NCI-H226 (cell line): Measurements from ENCODE around the gene AUTS2.

ENCODE experiments used
- DNase-seq: peaks from one replicate; pipeline ENCODE4 v3.0.0-alpha.2; 2015

AUTS2 gene

DNA sequence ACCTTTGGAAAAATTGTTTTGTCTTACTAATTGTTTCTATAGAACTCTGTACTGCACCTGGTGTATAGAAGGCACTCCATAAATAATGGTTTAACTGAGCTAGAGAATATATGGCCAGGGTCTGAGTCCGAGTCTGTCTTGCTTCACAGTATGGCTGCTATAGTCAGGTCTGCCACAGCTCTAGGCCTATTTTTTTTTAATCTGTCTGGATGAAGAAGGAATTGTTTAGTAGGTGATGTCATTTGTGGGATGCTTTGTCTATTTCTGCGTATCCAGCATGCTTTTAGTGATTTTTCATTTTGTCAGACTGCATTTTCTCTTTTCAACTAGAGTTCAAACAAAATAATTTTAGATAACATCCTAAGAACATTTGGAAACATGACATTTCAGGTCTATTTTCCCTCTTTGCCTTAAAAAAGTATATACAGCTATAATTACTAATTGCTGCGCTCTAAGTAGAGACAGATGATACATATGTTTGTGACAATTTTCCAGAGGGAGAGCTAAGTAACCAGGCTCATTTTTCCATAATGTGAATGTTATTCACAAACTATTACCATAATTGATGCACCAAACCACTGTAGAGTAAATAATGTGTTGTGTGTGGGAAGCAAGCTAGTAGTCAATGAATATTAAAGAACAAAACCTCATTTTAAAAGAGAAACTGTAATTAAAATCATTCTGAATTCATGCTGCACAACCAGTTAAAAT lies 361.7 kb downstream of the AUTS2 start:
- no peak for DNase-seq

DNA sequence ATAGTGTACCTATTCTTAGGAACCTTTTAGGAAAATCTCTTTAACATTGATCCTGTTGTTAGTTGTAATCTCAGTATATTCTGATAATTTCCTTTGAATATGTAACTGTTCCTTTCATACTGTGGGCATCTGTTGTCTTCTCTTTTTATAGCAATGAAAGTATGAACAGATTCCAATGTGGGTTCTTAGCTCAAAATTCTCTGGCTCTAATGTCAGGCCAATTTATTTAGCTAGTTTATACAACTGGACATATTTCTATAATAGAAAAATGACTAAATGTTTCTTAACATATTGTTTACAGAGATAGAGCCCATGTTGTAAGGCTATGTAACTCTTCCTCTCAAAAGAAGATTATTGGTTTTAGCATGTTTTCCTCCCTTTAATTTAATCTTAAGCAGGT lies 363.2 kb downstream of the AUTS2 start:
- no peak for DNase-seq

DNA sequence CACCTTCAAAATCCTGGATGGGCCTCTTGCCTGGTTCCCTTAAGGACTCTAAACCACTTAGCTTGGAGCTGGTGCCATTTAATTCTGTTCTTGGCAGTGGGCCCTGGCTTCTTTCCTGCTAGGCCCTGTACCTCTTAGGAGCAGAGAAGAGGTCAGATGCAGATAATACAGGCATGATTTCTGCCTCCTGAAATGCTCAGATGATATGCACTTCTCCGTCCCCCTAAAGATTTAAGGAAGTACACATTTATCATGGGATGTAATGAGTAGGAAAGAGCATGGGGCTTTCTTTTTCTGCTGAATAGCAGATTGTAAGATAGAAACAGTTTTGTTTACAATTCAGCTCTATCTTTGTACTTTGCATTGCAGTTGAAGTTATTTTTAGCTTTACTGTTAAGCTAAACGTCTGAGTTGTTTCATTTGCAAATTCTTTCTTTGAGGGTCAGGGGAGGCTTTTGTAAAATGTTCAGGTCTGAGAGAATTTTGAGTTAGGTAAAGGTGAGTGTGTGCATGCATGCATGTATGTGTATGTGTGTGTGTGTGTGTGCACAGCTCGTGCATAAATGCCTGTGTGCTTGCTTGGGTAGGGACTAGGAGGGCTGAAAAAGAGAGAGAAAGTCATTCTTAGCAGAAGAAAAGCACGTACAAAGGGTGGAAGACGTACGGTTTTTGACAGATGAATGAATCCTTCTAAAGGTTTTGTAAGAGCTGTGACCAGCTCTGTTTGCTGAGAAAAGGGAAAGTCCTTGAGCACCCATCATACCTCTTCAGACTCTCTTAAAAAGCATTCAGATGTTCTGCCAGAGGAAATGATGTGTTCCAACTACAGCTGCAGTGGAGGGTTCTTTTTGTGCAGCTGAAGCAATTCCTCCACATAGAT lies 364.2 kb downstream of the AUTS2 start:
- DNase-seq: no peak

DNA sequence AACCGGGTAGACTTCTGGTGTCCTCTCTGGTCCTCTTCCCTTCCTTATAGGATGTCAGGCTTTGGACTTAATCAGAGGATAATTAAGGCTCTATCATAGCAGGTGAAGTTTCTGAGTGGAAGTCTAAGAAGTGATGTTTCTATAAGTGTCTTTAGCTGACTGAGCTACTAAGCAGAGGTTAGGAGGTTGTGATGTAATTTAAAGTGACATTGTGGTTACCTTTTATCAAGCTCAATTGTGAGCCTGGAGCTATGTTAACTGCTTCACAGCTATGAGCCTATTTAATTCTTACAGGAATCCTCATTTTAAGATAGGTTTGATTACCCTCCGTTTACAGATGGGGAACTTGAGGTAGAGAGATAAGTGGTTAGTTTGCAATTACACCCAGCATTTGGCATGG lies 365.1 kb downstream of the AUTS2 start:
- no peak for DNase-seq

DNA sequence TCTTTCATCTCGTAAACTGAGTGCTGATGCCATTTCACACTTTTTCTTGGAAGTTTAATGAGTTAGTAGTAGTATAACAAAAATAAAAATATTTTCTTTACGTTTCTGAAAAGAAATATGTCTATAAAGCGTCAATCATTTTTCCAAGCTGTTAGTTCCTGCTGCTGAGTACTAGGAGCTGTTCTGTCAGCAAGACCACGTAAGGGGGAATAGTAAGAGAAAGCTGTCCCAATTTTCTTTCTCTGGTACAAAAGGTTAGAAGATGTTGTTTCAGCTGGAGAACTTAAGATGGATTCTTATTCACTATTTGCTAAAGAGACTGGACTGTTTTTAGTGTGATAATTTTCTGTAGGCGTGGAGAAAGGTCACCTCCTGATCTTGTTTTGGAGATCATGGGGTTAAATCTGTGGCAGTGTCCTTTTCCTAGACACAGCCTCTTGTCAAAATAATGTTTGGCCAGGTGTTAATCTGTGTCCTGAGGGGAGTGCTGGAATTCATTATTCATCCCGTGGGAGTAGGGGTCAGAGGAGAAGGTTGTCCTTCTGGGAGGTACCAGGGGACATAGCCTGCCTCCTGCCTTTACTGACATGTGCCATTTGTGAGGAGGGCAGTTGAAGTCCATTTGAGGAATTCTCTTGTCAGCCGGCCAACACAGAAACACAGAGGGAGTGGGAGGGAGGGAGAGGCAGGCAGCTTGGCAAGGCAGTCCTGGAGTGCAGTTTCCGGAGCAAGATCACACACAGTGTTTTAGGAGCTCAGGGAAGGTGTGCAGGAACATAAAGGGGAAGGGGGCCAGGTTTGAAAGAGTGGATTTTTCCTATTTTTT lies 368.7 kb downstream of the AUTS2 start:
- peak; percentile 11 for DNase-seq

DNA sequence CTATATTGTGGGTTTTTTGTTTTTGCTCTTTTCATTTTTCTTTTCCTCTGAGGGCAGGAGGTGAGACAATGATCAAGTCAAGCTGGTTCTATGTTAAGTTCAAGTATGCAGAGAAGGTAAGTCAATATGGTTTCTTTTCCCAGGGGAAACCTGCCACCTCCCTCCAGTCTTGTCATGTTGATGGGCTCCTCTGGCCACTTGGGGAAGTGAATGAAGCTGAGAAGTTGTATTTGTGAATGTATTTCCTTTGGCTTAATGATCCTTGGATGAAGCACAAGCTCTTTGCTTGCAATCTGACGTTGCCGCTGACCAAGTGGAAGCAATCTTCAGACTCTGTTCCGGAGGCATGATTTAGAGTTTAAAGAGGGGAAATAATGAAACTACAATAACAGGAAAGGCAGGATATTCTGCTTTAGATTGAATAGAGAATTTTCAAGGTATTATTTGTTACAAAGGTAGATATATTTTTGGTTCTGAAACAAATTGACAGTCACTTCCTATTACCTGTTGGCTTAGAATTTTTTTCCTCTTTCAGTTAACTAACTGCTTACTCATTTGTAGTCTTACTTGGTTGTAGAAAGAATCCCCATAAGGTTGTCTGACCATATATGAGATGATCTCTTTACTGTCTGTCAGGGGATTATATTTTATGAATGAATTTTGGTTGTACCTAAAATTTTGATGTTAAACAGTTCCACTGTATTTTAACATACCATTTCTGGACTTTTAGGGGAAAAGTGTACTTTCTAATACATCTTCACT lies 369.6 kb downstream of the AUTS2 start:
- no peak for DNase-seq

DNA sequence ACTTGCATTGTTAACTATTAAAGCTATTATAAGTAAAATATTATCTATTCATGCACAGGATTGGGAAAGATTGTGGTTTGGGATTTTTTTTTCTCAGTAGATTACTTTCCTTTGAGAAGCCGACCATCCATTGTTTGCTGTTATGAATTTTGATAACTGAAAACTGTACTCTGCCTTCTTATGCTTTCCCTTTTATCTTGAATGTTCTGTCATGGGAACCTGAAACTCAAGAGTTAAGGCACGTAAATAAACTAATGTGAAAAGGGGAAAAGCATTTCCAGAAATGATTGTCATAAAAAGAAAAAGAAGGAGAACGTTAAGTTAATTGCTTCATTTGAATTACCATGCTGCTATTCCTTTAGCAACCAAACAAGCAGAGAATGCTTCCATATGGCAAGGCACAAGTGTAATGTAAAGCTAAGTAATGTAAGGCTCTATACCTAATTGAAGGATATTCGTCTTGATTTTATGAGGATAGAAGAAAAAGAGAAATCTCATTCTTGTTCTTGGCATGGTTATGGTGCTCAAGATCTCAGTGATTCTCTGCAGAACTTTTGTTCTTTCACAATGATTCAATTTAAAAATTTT lies 370.8 kb downstream of the AUTS2 start:
- no peak for DNase-seq

DNA sequence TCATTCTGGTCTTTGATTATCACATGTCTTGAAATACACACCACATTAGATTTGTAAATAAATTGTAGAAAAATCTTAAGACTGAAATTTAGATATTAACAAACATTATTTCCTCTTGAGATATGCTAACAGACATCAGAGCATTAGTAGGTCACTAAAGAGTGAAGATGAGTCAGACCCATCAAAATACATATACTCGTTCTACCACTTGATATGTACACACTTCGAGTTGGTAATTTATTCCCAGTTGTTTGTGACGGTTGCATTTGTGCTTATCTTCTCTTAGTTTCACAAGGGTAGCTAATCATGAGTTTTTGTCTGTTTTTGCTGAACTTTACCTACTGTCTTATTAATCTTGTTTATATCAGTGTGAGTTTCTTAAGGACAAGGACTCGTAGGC lies 383.4 kb downstream of the AUTS2 start:
- no peak for DNase-seq

DNA sequence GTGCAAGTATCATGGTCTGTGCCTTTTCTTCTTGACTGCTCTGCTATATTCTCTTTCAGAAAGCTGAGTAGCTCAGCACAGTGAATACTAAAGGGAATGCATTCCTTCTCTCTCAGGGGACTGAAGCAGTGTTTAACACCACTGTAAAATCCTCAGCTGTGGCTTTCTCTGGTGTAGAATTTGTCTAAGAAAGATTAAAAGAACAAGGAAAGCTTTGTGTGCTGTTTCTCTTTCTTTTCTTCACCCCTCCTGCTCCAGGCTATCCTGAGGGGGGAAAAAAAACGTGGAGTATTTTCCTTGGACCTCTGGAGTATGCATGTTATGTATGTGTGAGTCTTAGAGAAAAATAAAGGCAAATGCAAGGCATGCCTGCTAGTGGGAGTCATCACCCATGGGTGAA lies 383.9 kb downstream of the AUTS2 start:
- DNase-seq: no peak

DNA sequence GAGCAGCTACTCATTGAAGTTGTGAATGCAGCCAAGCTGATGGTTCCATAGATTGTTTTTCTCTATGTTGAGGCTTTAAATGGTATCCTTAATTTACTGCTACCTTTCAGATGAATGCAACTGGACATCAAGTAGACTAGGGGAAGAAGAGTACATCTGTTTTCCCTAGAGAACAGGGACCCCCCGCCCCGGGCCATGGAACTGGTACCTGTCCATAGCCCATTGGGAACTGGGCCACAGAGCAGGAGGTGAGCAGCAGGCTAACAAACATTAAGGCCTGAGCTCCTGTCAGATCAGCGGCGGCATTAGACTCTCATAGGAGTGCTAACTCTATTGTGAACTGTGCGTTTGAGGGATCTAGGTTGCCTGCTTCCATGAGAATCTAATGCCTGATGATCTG lies 391.3 kb downstream of the AUTS2 start:
- no peak for DNase-seq

DNA sequence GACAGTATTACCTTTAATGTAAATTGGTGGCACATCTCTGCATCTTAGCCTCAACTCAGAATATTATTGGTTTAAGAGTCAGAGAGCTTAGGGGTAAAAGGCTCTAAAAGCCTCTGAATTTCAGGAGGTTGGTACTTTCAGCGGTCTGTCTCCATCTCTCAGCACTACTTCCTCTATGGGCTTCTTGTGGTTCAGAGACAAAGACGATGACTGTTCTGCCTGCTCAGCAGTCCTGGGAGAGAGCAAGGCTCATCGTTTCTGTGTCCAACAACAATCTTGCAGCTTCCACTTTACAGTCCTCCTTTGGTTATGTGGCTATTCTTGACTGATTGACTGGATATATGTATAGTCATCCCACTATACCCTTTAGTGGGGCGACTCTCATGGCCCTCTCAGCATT lies 394.7 kb downstream of the AUTS2 start:
- no peak for DNase-seq

DNA sequence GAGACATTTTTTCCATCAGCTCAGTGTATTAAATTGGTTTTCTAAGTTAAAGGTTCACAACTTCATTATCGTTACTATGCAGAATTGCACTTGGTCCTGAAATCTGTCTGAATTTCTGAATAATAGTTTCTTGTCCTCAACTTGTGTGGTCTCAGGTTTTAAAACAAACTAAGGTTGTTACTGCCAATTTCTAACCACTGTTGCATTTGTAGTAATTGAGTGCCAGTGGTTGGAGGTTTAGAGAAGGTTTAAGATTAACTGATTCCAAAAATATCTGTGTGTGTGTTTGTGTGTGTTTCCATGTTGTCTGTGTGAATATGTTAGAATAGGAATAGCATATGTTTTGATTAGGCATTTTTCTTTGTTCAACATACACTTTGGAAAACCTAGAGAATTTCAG lies 395.9 kb downstream of the AUTS2 start:
- no peak for DNase-seq

DNA sequence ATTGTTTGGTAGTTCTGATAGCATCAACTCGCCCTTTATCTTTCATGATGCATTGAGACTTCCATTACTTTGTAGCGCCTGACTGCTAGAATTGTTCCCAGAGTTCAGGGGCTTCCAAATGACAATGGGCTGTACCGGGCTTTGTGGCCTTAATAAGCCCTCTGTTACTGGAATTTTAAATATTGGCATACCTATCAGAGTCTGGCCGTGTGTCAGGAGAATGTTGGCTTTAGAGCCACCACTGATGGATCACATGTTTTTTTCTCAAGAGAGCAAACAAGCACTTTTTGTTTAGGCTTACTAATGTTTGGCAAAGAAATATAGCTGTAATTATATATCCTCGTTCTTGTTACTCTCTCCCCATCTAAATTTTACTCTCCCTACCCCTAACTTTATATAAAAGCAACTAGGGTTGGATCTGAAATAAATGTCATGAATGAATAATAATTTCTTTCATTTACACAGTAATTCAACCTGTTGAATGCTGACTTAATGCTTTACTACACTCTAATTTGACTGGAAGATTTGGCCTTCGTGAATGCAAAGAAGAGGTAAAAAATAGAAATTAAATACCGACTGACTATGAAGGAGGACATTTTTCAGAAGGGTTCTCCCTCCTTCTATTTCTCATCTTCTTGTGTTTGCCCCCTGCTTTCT lies 396.7 kb downstream of the AUTS2 start:
- no peak for DNase-seq

DNA sequence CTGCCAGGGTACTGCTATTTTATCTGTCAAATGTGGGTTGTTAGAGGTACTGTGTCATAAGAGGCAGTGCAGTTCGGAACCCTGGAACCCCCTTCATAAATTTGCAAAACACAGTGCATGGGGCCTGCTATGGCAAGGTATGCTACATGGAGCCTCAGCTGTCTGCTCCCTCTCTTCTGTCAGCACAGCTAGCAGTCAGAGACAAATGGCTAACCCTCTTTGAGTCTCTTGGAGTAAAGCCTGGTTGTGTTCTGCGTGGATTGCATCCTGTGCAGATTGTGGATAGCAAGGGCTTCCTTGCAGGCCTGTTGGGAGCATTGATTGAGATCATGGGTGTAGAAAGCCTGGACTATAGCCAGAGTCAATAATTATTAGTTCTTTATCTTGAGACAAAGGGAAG lies 397.8 kb downstream of the AUTS2 start:
- DNase-seq: no peak

DNA sequence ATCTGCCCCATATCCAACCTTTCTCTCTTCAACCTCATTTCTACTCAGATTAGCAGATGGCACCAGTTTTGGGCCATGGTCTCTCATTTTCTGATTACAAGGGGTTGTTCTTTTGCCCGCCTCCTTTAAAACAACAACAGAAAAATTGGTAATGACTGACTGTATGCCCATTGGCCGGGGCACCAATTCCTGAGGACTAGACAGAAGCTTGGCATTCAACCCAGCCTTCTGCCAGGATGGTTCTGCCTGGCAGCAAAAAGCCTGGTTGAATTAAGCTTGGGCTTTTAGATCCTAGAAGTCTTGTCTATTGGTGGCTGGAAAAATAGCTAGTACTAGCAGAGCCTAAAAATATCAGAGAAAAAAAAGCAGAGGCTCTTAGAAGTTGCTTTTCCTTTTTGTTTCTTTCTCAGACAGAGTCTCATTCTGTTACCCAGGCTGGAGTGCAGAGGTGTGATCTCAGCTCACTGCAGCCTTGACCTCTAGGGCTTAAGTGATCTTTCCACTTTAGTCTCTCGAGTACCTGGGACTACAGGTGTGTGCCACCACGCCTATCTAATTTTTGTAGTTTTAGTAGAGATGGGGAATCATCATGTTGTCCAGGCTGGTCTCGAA lies 402.6 kb downstream of the AUTS2 start:
- no peak for DNase-seq

DNA sequence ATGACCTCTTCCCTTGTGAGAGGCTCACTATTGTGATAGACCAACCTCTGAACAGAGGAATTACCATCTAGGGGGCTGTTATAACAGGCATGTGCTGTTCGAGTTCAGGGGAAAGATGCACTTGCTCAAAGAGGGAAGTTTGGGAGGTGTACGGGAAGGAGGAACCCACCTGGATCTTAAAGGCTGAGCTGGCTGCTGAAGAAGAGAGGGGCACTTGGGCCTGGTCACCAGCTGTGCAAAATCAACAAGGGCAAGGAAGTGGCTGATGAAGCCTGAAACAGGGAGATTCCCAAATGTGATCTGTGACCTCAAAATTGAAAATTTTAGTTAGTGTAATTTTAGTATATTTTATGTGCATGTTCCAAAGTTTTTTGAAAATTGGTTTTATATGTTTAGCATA lies 407.2 kb downstream of the AUTS2 start:
- DNase-seq: no peak

DNA sequence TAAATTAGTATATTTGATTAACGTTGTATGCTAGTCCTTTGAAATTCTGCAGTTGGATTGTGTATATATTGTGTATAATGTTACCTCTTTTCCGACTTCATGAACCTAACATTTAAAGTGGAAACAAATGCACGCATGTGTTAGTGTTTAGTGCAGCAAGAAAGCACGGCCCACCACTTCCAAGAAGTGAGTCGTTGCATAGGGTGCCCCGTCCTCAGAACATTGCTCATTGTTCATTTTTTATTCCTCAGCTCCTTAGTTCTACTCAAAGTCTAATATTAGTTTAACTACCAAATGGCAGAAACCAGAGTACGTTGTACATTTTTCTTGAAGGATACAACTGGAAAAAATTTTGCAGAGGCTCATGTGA lies 407.6 kb downstream of the AUTS2 start:
- no peak for DNase-seq

DNA sequence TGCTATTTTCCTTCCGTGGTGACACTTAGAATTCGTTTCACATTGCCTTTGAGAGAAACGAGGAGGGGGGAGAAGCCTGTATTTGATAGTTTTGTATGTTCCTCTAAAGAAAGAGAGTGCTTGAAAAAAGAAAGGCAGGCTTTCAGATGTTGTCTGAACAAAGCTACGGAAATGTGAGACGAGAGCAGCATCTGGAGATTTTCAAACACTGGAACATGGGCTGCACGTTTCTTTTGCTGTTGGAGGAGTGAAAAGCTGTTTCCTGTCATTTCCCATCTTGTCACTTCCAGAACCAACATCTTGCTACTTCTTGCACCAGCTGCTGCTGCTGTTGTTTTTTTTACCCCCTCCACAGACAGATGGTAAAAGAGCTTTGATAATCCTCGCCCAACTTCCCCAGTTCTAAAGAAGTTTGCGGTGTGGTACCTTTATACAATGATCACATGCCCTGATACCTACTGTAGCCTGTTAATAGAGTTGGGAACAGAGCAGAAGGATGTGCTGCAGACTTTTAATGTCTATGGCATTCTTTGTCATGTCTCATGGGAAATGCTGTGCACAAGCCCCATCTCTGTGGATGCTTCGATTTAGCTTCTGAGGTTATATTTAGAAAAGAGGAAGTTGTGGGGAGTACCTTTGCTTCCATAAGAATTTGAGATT lies 408.1 kb downstream of the AUTS2 start:
- DNase-seq: no peak

DNA sequence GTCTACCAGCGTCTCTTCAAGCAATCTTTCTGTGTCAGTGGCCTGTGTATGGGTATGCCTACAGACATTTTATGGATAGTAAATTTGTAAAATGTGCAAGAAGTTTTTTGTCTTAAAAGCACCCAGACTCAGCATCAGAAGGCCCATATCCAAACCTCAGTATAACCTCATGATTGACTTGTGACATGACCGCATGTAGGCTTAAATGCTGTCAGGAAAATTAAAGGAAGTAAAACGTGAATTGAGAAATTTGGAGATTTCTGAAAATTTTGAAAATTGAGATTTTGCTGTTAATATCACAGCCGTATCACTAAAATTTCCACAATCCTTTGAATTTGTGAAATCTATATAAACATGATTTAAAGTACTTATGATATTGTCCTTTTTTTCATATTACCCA lies 410.2 kb downstream of the AUTS2 start:
- DNase-seq: no peak

DNA sequence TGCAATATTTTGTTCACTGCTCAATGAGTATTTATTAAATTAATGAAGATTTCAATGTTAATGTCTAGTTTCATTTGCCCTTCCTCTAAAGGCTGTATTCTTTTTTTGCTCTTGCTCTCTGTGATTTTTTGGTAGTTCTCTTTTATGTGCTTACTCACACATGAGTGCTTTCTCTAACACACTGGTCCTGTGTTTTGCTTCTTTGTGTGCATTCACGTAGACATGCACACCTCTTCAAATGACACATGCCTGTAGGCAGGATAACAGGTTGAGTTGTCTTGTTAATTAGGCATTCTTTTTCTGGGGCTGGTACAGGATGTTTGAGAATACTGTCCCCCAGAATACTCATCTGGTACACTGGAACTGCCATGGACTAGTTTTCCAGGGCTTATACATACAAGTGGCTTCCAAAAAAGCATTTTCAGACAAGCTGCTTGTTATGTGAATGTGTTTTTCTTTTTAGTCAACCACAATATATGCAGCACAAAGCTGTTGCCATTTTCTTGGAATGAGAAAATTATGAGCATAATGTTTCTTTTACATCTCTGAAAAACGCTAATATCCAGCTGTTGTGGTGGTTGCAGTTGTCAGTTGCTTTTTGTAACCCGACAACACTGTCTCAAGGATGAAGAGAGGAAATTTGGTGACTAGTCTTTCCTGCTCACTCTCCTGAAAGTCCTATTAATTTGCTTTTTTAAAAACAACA lies 416.4 kb downstream of the AUTS2 start:
- DNase-seq: no peak
